GM23248 (cell line): ENCODE measurements around the gene TTBK2. TPM values are rescaled to one million over a fixed set of nuclear protein-coding genes. Genes with fewer than 3 reads are reported as not detected.

ENCODE experiments used
- DNase-seq: peaks from one replicate; pipeline ENCODE4 v3.0.0-alpha.2; 2015
- H2AFZ ChIP-seq: fragments of 200-600 bp; sonication (generic); 2 replicates; pipeline ENCODE4 v1.6.1; 2016; ENCODE audit warnings: antibody characterized with exemption
- H3F3A ChIP-seq: fragments of 200-600 bp; sonication (generic); 2 replicates; pipeline ENCODE4 v1.6.1; 2016; ENCODE audit warnings: mild to moderate bottlenecking, antibody characterized with exemption, mixed run types; ENCODE audit not compliant: insufficient read depth
- H3K27ac ChIP-seq: fragments of 200-600 bp; sonication (generic); 2 replicates; pipeline ENCODE4 v1.5.1; 2016; ENCODE audit warnings: mild to moderate bottlenecking
- H3K27me3 ChIP-seq: fragments of 200-600 bp; sonication (generic); replicated peaks from 2 replicates; pipeline ENCODE4 v1.6.1; 2016; ENCODE audit warnings: mild to moderate bottlenecking; ENCODE audit not compliant: insufficient read depth
- H3K36me3 ChIP-seq: fragments of 200-600 bp; sonication (generic); 2 replicates; pipeline ENCODE4 v1.6.1; 2016; ENCODE audit warnings: low read depth, mild to moderate bottlenecking
- H3K4me1 ChIP-seq: fragments of 200-600 bp; sonication (generic); 2 replicates; pipeline ENCODE4 v1.6.1; 2016; ENCODE audit warnings: mild to moderate bottlenecking; ENCODE audit not compliant: insufficient read depth
- H3K4me2 ChIP-seq: fragments of 200-600 bp; sonication (generic); one replicate; pipeline ENCODE4 v1.6.1; 2016; ENCODE audit warnings: mild to moderate bottlenecking; ENCODE audit not compliant: unreplicated experiment
- H3K4me3 ChIP-seq: fragments of 200-600 bp; sonication (generic); 2 replicates; pipeline ENCODE4 v1.5.1; 2016; ENCODE audit warnings: mild to moderate bottlenecking
- H3K79me2 ChIP-seq: fragments of 200-600 bp; sonication (generic); 2 replicates; pipeline ENCODE4 v1.6.1; 2016; ENCODE audit warnings: mild to moderate bottlenecking; ENCODE audit not compliant: insufficient read depth
- H3K9ac ChIP-seq: fragments of 200-600 bp; sonication (generic); 2 replicates; pipeline ENCODE4 v1.6.1; 2016; ENCODE audit warnings: mild to moderate bottlenecking
- H3K9me2 ChIP-seq: fragments of 200-600 bp; sonication (generic); 2 replicates; pipeline ENCODE4 v1.6.1; 2016; ENCODE audit warnings: mixed run types, mild to moderate bottlenecking, moderate library complexity; ENCODE audit not compliant: insufficient read depth
- H3K9me3 ChIP-seq: fragments of 200-600 bp; sonication (generic); one replicate; pipeline ENCODE4 v1.6.1; 2017; ENCODE audit warnings: low read depth
- H4K20me1 ChIP-seq: fragments of 200-600 bp; sonication (generic); 2 replicates; pipeline ENCODE4 v1.6.0; 2016; ENCODE audit not compliant: insufficient read depth
- EZH2 ChIP-seq: fragments of 200-600 bp; sonication (generic); IDR thresholded peaks from 2 replicates; pipeline ENCODE4 v1.6.1; 2018; ENCODE audit warnings: antibody characterized with exemption, mild to moderate bottlenecking; ENCODE audit not compliant: insufficient read depth, poor library complexity, severe bottlenecking
- EZH2phosphoT487 ChIP-seq: fragments of 200-600 bp; sonication (generic); IDR thresholded peaks from 2 replicates; pipeline ENCODE4 v1.6.1; 2018; ENCODE audit warnings: antibody characterized with exemption, moderate library complexity, mild to moderate bottlenecking, low read depth; ENCODE audit not compliant: insufficient read depth
- WGBS, 2 experiments: methylation state at CpG; one replicate each; pipeline ENCODE4 v1.1.6; 2015 to 2017; ENCODE audit warnings: low lambda C conversion rate in 2 of 2, low coverage in 1 of 2; ENCODE audit errors: missing lambda C conversion rate in 2 of 2; 5-methylcytosine and 5-hydroxymethylcytosine counted together
- in situ Hi-C: fragments of 300-500 bp; cut with MboI; formaldehyde crosslinking; loops from 2 replicates; pipeline ENCODE4 v1.15.0; 2020
- polyA plus RNA-seq: library from polyadenylated mRNA; unstranded; fragments of >200 nt; fragmentation: Nextera tagmentation; extraction: Ambion mirVana; gene quantifications from 2 replicates; pipeline ENCODE4 v1.2.1, GENCODE V29; 2016
- small RNA-seq: library from RNA; depleted of rRNA; stranded (forward); fragments of <200 nt; gene quantifications from one replicate; pipeline ENCODE3, GENCODE V24; 2014; ENCODE audit warnings: low read depth, low replicate concordance
- total RNA-seq: library from RNA; depleted of rRNA; stranded (reverse); fragments of >200 nt; shearing (Covaris generic); gene quantifications from 2 replicates; pipeline ENCODE4 v1.2.3, GENCODE V29; 2014; rRNA removed

Gene TTBK2
- total and polyA plus RNA-seq, 2 experiments from 2014 or later: 5.1 to 6.3 TPM

GRCh38 chr15:42692997-42693396 lies 227.6 kb downstream of the TTBK2 start:
- Histone ChIP-seq H3K79me2 (no peaks in the 10 kb centered on the region), H2AFZ (no peak overlapping the region), H3K9me2 (no peaks in the 10 kb centered on the region), H3K9ac (no peak overlapping the region), H3K27ac (no peak overlapping the region), H3F3A (no peaks in the 10 kb centered on the region), H3K4me2 (no peak overlapping the region), H3K36me3 (no peaks in the 10 kb centered on the region), H4K20me1 (no peaks in the 10 kb centered on the region), H3K4me1 (no peaks in the 10 kb centered on the region), H3K9me3 (no peaks in the 10 kb centered on the region), H3K4me3 (no peak overlapping the region), H3K27me3 (no peaks in the 10 kb centered on the region)
- in situ Hi-C loops: no loop called here
- no peak for DNase-seq
- WGBS, 2 experiments: 90% methylated on average over 4 of the region's 4 CpGs
- no peak for TF ChIP-seq EZH2phosphoT487
- TF ChIP-seq EZH2: no peak

- DNase-seq: no peak
- H3K27me3 ChIP-seq: no peaks in the 10 kb centered on the region
- no peaks in the 10 kb centered on the region for H3K36me3 ChIP-seq
- no peaks in the 10 kb centered on the region for H3K4me1 ChIP-seq
- no peak overlapping the region for H3K4me2 ChIP-seq
- in situ Hi-C loops: no loop called here
- no peaks in the 10 kb centered on the region for H3F3A ChIP-seq
- WGBS, 2 experiments: 80 to 81% methylated on average over 1 of the region's 1 CpG
- TF ChIP-seq EZH2phosphoT487: no peak
- no peak for TF ChIP-seq EZH2
- no peak overlapping the region for H3K9ac ChIP-seq
- H3K9me3 ChIP-seq: no peaks in the 10 kb centered on the region
- H4K20me1 ChIP-seq: no peaks in the 10 kb centered on the region
- no peak overlapping the region for H3K4me3 ChIP-seq
- H2AFZ ChIP-seq: no peak overlapping the region
- H3K9me2 ChIP-seq: no peaks in the 10 kb centered on the region
- no peak overlapping the region for H3K27ac ChIP-seq
- H3K79me2 ChIP-seq: no peaks in the 10 kb centered on the region
Observed at GRCh38 chr15:42692536-42692935, 228.0 kb downstream of the TTBK2 start.

DNA sequence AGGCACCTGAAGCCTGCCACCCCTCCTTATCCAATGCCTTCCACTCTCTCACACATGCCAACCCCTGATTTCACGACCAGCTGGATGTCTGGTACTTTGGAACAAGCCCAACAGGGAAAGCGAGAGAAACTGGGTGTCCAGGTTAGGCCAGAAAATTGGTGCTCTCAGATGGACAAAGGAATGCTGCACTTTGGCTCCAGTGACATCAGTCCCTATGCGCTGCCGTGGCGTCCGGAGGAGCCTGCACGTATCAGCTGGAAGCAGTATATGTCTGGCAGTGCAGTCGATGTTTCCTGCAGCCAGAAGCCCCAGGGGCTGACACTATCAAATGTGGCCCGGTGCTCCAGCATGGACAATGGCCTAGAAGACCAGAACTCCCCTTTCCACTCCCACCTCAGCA lies 228.8 kb downstream of the TTBK2 start:
- no peaks in the 10 kb centered on the region for H3K36me3 ChIP-seq

GRCh38 chr15:42691308-42691707 lies 229.3 kb downstream of the TTBK2 start:
- Histone ChIP-seq H3K9ac (no peak overlapping the region), H2AFZ (no peak overlapping the region), H3K9me2 (no peaks in the 10 kb centered on the region), H4K20me1 (no peaks in the 10 kb centered on the region), H3K27me3 (no peaks in the 10 kb centered on the region), H3K79me2 (no peaks in the 10 kb centered on the region), H3K4me1 (no peaks in the 10 kb centered on the region), H3K4me2 (no peak overlapping the region), H3K27ac (no peak overlapping the region), H3F3A (no peaks in the 10 kb centered on the region), H3K9me3 (no peaks in the 10 kb centered on the region), H3K36me3 (no peaks in the 10 kb centered on the region), H3K4me3 (no peak overlapping the region)
- no peak for DNase-seq
- in situ Hi-C loops: no loop called here
- TF ChIP-seq EZH2 (no peak), EZH2phosphoT487 (no peak)
- WGBS, 2 experiments: 67 to 75% methylated on average over 4 of the region's 4 CpGs

More for the DNA sequence above, 228.8 kb downstream of the TTBK2 start:
- Histone ChIP-seq H3K79me2 (no peaks in the 10 kb centered on the region), H4K20me1 (no peaks in the 10 kb centered on the region), H3K9me2 (no peaks in the 10 kb centered on the region), H3K9me3 (no peaks in the 10 kb centered on the region), H3K9ac (no peak overlapping the region), H3K4me3 (no peak overlapping the region), H2AFZ (no peak overlapping the region), H3K4me1 (no peaks in the 10 kb centered on the region), H3F3A (no peaks in the 10 kb centered on the region), H3K27me3 (no peaks in the 10 kb centered on the region), H3K4me2 (no peak overlapping the region), H3K27ac (no peak overlapping the region)
- 78 to 83% methylated on average over 8 to 9 of the region's 9 CpGs for WGBS, 2 experiments
- DNase-seq: no peak
- TF ChIP-seq EZH2: no peak
- TF ChIP-seq EZH2phosphoT487: no peak
- in situ Hi-C loops: no loop called here

Small RNA genes within 50 kb of the gene (small RNA-seq; reads per million reads assigned to genes)
- not detected for gene KRT8P50

Other genes with a start within 250 kb of the TTBK2 start
- 13.0 and 17.8 TPM in 2 replicates for gene CDAN1, start 183.7 kb downstream of the TTBK2 start, total RNA-seq
- gene CDAN1, start 183.7 kb downstream of the TTBK2 start, polyA plus RNA-seq: 4.2 and 5.3 TPM in 2 replicates
- gene UBR1, start 185.3 kb upstream of the TTBK2 start, total RNA-seq: 26.0 and 33.5 TPM in 2 replicates
- 15.3 and 16.2 TPM in 2 replicates for gene UBR1, start 185.3 kb upstream of the TTBK2 start, polyA plus RNA-seq
- gene TMEM62, start 212.8 kb upstream of the TTBK2 start, total RNA-seq: 5.9 and 11.2 TPM in 2 replicates
- gene TMEM62, start 212.8 kb upstream of the TTBK2 start, polyA plus RNA-seq: 6.5 and 8.2 TPM in 2 replicates